22Rv1 (cell line): ENCODE measurements around the gene RCVRN.

Experiments
- CTCF ChIP-seq: fragments of 450-650 bp; IDR thresholded peaks from 2 replicates; pipeline ENCODE4 v1.5.1; 2017; ENCODE audit warnings: mild to moderate bottlenecking
- ZFX ChIP-seq: fragments of 450-650 bp; IDR thresholded peaks from 2 replicates; pipeline ENCODE4 v1.6.1; 2017; ENCODE audit warnings: antibody characterized with exemption, borderline replicate concordance

- TF ChIP-seq CTCF = no peak
- no peak for TF ChIP-seq ZFX
Measured at GRCh38 chr17:9860851-9861250, 44.2 kb downstream of the RCVRN start.
